Transverse colon (tissue), 4 donors: ENCODE results near the gene RILPL2. TPM values are rescaled to one million over a fixed set of nuclear protein-coding genes. Genes with fewer than 3 reads are reported as not detected.
"Not testable (repeated sequence)": the region's sequence is repeated elsewhere in the genome, so short reads cannot be mapped to it uniquely, and the experiment has no call there.

Experiments used
- DNase-seq: peaks from one replicate; pipeline ENCODE4 v3.0.0-alpha.2; 2019
- H3K27ac ChIP-seq, 4 donors: fragments of 200-600 bp; sonication (generic); 2 replicates each; pipeline ENCODE4 v1.5.1; 2016 to 2018; ENCODE audit warnings: inconsistent platforms in 4 of 4
- H3K27me3 ChIP-seq: fragments of 200-600 bp; sonication (generic); 2 replicates; pipeline ENCODE4 v1.5.1; 2017; ENCODE audit warnings: inconsistent platforms
- H3K36me3 ChIP-seq, 4 donors: fragments of 200-600 bp; sonication (generic); 2 replicates each; pipeline ENCODE4 v1.5.1; 2017 to 2019; ENCODE audit warnings: inconsistent platforms in 4 of 4
- H3K4me1 ChIP-seq, 4 donors: fragments of 200-600 bp; sonication (generic); 2 replicates each; pipeline ENCODE4 v1.5.1; 2017 to 2020; ENCODE audit warnings: inconsistent platforms in 4 of 4
- H3K4me3 ChIP-seq, 4 donors: fragments of 200-600 bp; sonication (generic); 1 replicate in 1 of 4; 2 replicates in 3 of 4; pipeline versions ENCODE4 v1.5.1 to v1.6.1; 2017 to 2019; ENCODE audit warnings: inconsistent platforms in 4 of 4
- H3K9me3 ChIP-seq, 2 donors: fragments of 200-600 bp; sonication (generic); 2 replicates each; pipeline ENCODE4 v1.5.1; 2017 to 2019; ENCODE audit warnings: inconsistent platforms in 2 of 2
- EP300 ChIP-seq: sonication (generic); formaldehyde crosslinking; IDR thresholded peaks from one replicate; pipeline ENCODE4 v1.6.1; 2017; ENCODE audit warnings: antibody characterized with exemption, low read depth
- POLR2A ChIP-seq: fragments of 450-650 bp; IDR thresholded peaks from one replicate; pipeline ENCODE4 v1.6.1; 2016; ENCODE audit warnings: antibody characterized with exemption, mild to moderate bottlenecking, moderate library complexity
- POLR2AphosphoS5 ChIP-seq, 3 donors: sonication (generic); formaldehyde crosslinking; IDR thresholded peaks; one replicate each; pipeline ENCODE4 v1.6.1; 2016; ENCODE audit warnings: antibody characterized with exemption in 3 of 3
- WGBS, 2 donors: methylation state at CpG; one replicate each; pipeline ENCODE4 v1.1.5; 2018; ENCODE audit warnings: low coverage in 1 of 2; 5-methylcytosine and 5-hydroxymethylcytosine counted together
- in situ Hi-C, 4 donors: fragments of 200-750 bp; cut with MboI; loops; one replicate each; pipeline versions ENCODE4 v1.15.0 to v1.15.1; 2017; ENCODE audit warnings: low sequenced_read_pairs in 3 of 4, low pct_ligation_motif_present in 1 of 4, low pct_unique_long_range_greater_than_20kb in 1 of 4
- intact Hi-C: fragments of 100-400 bp; cut with DNase I; formaldehyde crosslinking; loops from one replicate; pipeline ENCODE4 v1.15.1; 2023; ENCODE audit warnings: low total_unique reads
- total RNA-seq, 4 donors: library from RNA; depleted of rRNA; stranded (reverse); fragments of >200 nt; gene quantifications; one replicate each; pipeline ENCODE4 v1.1.0, GENCODE V29; 2016
- TF ChIP-seq, protein P1 (sequence below), 5 experiments: fragments of 200-600 bp in 3 of 5; fragments of 450-650 bp in 2 of 5; sonication (generic) in 3 of 5; IDR thresholded peaks; 1 replicate in 2 of 5; 2 replicates in 3 of 5; pipeline ENCODE4 v1.5.1; 2016 to 2017; ENCODE audit warnings: antibody characterized with exemption in 5 of 5, inconsistent platforms in 3 of 5, mild to moderate bottlenecking in 2 of 5, moderate library complexity in 1 of 5

RILPL2 gene
- total RNA-seq, 4 donors from 2014 or later, result 0.60 to 2.7 (median 1.4) TPM

GRCh38 chr12:123468786-123469185, 32.3 kb upstream of the RILPL2 start:
- H3K27ac ChIP-seq, result no peak overlapping the region
- DNase-seq, result no peak
- intact Hi-C loops, result no loop called here
- peaks cover 0 to 13% (median 6%) of the 10 kb centered on the region in 4 donors for H3K36me3 ChIP-seq
- in situ Hi-C loops, result no loop called here
- 41 to 67% methylated on average over 1 of the region's 1 CpG for WGBS, 2 donors
- TF ChIP-seq, protein P1, sequence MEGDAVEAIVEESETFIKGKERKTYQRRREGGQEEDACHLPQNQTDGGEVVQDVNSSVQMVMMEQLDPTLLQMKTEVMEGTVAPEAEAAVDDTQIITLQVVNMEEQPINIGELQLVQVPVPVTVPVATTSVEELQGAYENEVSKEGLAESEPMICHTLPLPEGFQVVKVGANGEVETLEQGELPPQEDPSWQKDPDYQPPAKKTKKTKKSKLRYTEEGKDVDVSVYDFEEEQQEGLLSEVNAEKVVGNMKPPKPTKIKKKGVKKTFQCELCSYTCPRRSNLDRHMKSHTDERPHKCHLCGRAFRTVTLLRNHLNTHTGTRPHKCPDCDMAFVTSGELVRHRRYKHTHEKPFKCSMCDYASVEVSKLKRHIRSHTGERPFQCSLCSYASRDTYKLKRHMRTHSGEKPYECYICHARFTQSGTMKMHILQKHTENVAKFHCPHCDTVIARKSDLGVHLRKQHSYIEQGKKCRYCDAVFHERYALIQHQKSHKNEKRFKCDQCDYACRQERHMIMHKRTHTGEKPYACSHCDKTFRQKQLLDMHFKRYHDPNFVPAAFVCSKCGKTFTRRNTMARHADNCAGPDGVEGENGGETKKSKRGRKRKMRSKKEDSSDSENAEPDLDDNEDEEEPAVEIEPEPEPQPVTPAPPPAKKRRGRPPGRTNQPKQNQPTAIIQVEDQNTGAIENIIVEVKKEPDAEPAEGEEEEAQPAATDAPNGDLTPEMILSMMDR (IDR thresholded peaks at IDR 0.05), result no peak
- TF ChIP-seq POLR2A, result no peak
- TF ChIP-seq EP300, result no peak
- TF ChIP-seq POLR2AphosphoS5 (IDR thresholded peaks at IDR 0.05), result no peak
- no peaks in the 10 kb centered on the region for H3K9me3 ChIP-seq
- H3K27me3 ChIP-seq, result no peaks in the 10 kb centered on the region
- no peak overlapping the region for H3K4me3 ChIP-seq
- H3K4me1 ChIP-seq, result no peaks in the 10 kb centered on the region

- in situ Hi-C loops (no loop called here), intact Hi-C loops (no loop called here)
- no peak for DNase-seq
- WGBS, 2 donors, result 67 to 89% methylated on average over 1 to 4 of the region's 4 CpGs
- H3K27me3 ChIP-seq, result no peaks in the 10 kb centered on the region
- TF ChIP-seq POLR2A, result no peak
- H3K4me1 ChIP-seq, result peaks cover 0 to 3% (median under 1%) of the 10 kb centered on the region in 4 donors
- H3K4me3 ChIP-seq, result no peak overlapping the region
- H3K36me3 ChIP-seq, result peaks cover 0 to 13% (median 6%) of the 10 kb centered on the region in 4 donors
- H3K27ac ChIP-seq, result no peak overlapping the region
- H3K9me3 ChIP-seq, result no peaks in the 10 kb centered on the region
Observed at GRCh38 chr12:123465084-123465483, 28.6 kb upstream of the RILPL2 start.

GRCh38 chr12:123463174-123463573, 26.7 kb upstream of the RILPL2 start:
- in situ Hi-C loops, H3K9me3 ChIP-seq, H3K4me3 ChIP-seq, DNase-seq, H3K27me3 ChIP-seq, H3K27ac ChIP-seq, intact Hi-C loops: not testable (repeated sequence)
- WGBS, 2 donors, result 98% methylated on average over 11 of the region's 11 CpGs; no CpG with 5 or more reads in 1 of the 2 donors
- H3K4me1 ChIP-seq, result peaks cover 7 to 15% (median 10%) of the 10 kb centered on the region in 4 donors
- peaks cover 0 to 13% (median 6%) of the 10 kb centered on the region in 4 donors for H3K36me3 ChIP-seq

GRCh38 chr12:123457980-123458779, 21.7 kb upstream of the RILPL2 start, which contains the start of gene SNRNP35:
SNRNP35 (plus strand) TSS chr12:123458139; CDS start chr12:123465541, 7,402 bp downstream.
- Histone ChIP-seq H3K4me1 (peaks cover 7 to 15% (median 10%) of the 10 kb centered on the region in 4 donors), H3K36me3 (no peaks in the 10 kb centered on the region), H3K27me3 (no peaks in the 10 kb centered on the region), H3K9me3 (no peaks in the 10 kb centered on the region), H3K4me3 (peak within 1 kb of the TSS; percentile 77 to 91 (median 84)), H3K27ac (peak within 1 kb of the TSS; percentile 98 to 99 (median 98))
- TF ChIP-seq POLR2AphosphoS5 (IDR thresholded peaks at IDR 0.05), result peak; percentile 3 to 71 (median 67)
- TF ChIP-seq POLR2A, result peak; percentile 55
- no peak for TF ChIP-seq EP300
- TF ChIP-seq, protein P1 (IDR thresholded peaks at IDR 0.05), result peak in 1 of 5 experiments; percentile 6
- intact Hi-C loops (no loop called here), in situ Hi-C loops (no loop called here)
- peak; percentile 85 for DNase-seq
- 0 to 3% methylated on average over 3 to 48 of the region's 48 CpGs for WGBS, 2 donors

DNA sequence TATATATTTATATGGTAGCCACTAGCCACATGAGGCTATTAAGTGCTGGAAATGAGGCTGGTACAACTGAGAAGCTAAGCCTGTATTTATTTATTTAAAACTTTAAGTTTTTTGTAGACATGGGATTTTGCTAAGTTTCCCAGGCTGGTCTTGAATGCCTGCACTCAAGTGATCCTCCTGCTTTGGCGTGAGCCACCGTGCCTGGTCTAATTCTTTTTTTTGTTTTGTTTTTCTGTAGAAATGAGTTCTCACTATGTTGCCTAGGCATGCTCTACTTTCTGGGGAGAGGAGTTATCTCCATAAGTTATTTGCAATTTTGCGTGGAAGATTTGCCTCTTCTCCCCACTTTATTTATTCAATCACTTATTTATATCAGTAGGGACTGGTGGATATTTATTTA, 16.7 kb upstream of the RILPL2 start:
- intact Hi-C loops, result no loop called here
- Histone ChIP-seq H3K4me1 (no peaks in the 10 kb centered on the region), H3K27me3 (no peaks in the 10 kb centered on the region), H3K27ac (no peak overlapping the region), H3K36me3 (no peaks in the 10 kb centered on the region), H3K9me3 (no peaks in the 10 kb centered on the region), H3K4me3 (no peak overlapping the region)
- no peak for DNase-seq
- in situ Hi-C loops, result no loop called here
- 50 to 66% methylated on average over 3 of the region's 3 CpGs for WGBS, 2 donors
- TF ChIP-seq, protein P1 (IDR thresholded peaks at IDR 0.05), result no peak
- no peak for TF ChIP-seq EP300
- no peak for TF ChIP-seq POLR2AphosphoS5 (IDR thresholded peaks at IDR 0.05)
- no peak for TF ChIP-seq POLR2A

DNA sequence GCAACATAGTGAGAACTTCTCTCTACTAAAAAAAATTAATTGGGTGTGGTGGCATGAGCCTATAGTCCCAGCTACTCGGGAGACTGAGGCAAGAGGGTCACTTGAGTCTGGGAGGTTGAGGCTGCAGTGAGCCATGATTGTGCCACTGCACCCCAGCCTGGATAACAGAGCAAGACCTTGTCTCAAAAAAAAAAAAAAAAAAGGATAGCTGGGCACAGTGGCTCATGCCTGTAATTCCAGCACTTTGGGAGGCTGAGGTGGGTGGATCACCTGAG, 15.7 kb upstream of the RILPL2 start:
- in situ Hi-C loops, H3K4me3 ChIP-seq, H3K36me3 ChIP-seq, H3K9me3 ChIP-seq, H3K27me3 ChIP-seq, H3K27ac ChIP-seq, intact Hi-C loops, DNase-seq, H3K4me1 ChIP-seq: not testable (repeated sequence)
- 35% methylated on average over 1 of the region's 1 CpG; no CpG with 5 or more reads in 1 of the 2 donors for WGBS, 2 donors
